Fibroblast of pulmonary artery (primary cell): Measurements from ENCODE around the gene ACAP2.

ENCODE experiments used
- DNase-seq: peaks from one replicate; pipeline ENCODE4 v3.0.0-alpha.2; 2010; ENCODE audit warnings: low read depth
- H3K4me3 ChIP-seq: replicated peaks from 2 replicates; pipeline ENCODE4 v1.5.1; 2011; ENCODE audit warnings: low read depth, mild to moderate bottlenecking, control low read depth, low read length, moderate library complexity
- CTCF ChIP-seq: IDR thresholded peaks from 2 replicates; pipeline ENCODE4 v1.5.1; 2011; ENCODE audit warnings: mild to moderate bottlenecking, control low read depth, low read length, inconsistent platforms; ENCODE audit errors: missing control alignments

ACAP2 gene

GRCh38 chr3:195270817-195271409 is 171.9 kb downstream of the ACAP2 start, which contains the start of gene XXYLT1:
Gene XXYLT1, minus strand, starts transcription at chr3:195271159. Its CDS starts 101 bp downstream, at chr3:195271058.
- TF ChIP-seq CTCF: peak; percentile 24
- H3K4me3 ChIP-seq: peak within 1 kb of the TSS; percentile 82
- peak; percentile 89 for DNase-seq

GRCh38 chr3:195270079-195270816 is 172.6 kb downstream of the ACAP2 start:
- no peak for TF ChIP-seq CTCF
- H3K4me3 ChIP-seq: peak overlapping the region; percentile 82
- DNase-seq: peak; percentile 48

- TF ChIP-seq CTCF: no peak
- peak overlapping the region; percentile 82 for H3K4me3 ChIP-seq
- DNase-seq: no peak
Observed at GRCh38 chr3:195269375-195270078, 173.3 kb downstream of the ACAP2 start.

GRCh38 chr3:195268576-195269309 is 174.1 kb downstream of the ACAP2 start:
- no peak for DNase-seq
- TF ChIP-seq CTCF: no peak
- no peak overlapping the region for H3K4me3 ChIP-seq

- no peak for DNase-seq
- no peak overlapping the region for H3K4me3 ChIP-seq
- no peak for TF ChIP-seq CTCF
Observed at GRCh38 chr3:195267096-195267495, 175.7 kb downstream of the ACAP2 start.

GRCh38 chr3:195266428-195266827 is 176.4 kb downstream of the ACAP2 start:
- DNase-seq: no peak
- no peak overlapping the region for H3K4me3 ChIP-seq
- no peak for TF ChIP-seq CTCF
